OCI-LY3 (cell line): ENCODE measurements around the gene RTTN.
A peak's percentile ranks its signal among the peaks of the same experiment; 100 is the strongest.
"Not testable (repeated sequence)": the region's sequence is repeated elsewhere in the genome, so short reads cannot be mapped to it uniquely, and the experiment has no call there.

Experiments
- H2AFZ ChIP-seq: fragments of 200-600, 300-600 bp; shearing (Covaris generic); 2 replicates; pipeline ENCODE4 v1.6.0; 2014; ENCODE audit warnings: antibody characterized with exemption, low read depth, low read length
- H3K27ac ChIP-seq: fragments of 200-600, 300-600 bp; sonication (generic); 2 replicates; pipeline ENCODE4 v1.5.1; 2014; ENCODE audit warnings: mild to moderate bottlenecking, low read length, moderate library complexity, mixed read lengths
- H3K27me3 ChIP-seq: fragments of 200-600, 300-600 bp; sonication (generic); 2 replicates; pipeline ENCODE4 v1.6.1; 2014; ENCODE audit warnings: low read depth, low read length, mixed read lengths
- H3K36me3 ChIP-seq: fragments of 200-600, 300-600 bp; sonication (generic); replicated peaks from 2 replicates; pipeline ENCODE3; 2014; ENCODE audit warnings: low read depth, low read length, mixed read lengths
- H3K4me1 ChIP-seq: fragments of 300-600, 200-600 bp; sonication (generic); 2 replicates; pipeline ENCODE4 v1.6.1; 2014; ENCODE audit warnings: low read length, mixed read lengths
- H3K4me2 ChIP-seq: fragments of 200-600, 300-600 bp; sonication (generic); 2 replicates; pipeline ENCODE4 v1.6.1; 2014; ENCODE audit warnings: low read length, mixed read lengths
- H3K4me3 ChIP-seq: fragments of 300-600, 200-600 bp; sonication (generic); 2 replicates; pipeline ENCODE4 v1.5.1; 2014; ENCODE audit warnings: antibody characterized with exemption, mild to moderate bottlenecking, low read length, moderate library complexity
- H3K79me2 ChIP-seq: fragments of 300-600, 200-600 bp; shearing (Covaris generic); 2 replicates; pipeline ENCODE4 v1.6.1; 2014; ENCODE audit warnings: mild to moderate bottlenecking, low read length, mixed read lengths
- H3K9ac ChIP-seq: fragments of 300-600, 200-600 bp; shearing (Covaris generic); 2 replicates; pipeline ENCODE4 v1.6.0; 2014; ENCODE audit warnings: mild to moderate bottlenecking, low read length, moderate library complexity
- H3K9me3 ChIP-seq: fragments of 200-600, 300-600 bp; shearing (Covaris generic); 2 replicates; pipeline ENCODE4 v1.6.1; 2014; ENCODE audit warnings: low read length, mixed read lengths; ENCODE audit not compliant: insufficient read depth
- H4K20me1 ChIP-seq: fragments of 200-600, 300-600 bp; sonication (generic); 2 replicates; pipeline ENCODE4 v1.6.1; 2016; ENCODE audit warnings: low read length, mixed read lengths; ENCODE audit not compliant: insufficient read depth
- CTCF ChIP-seq: fragments of 200-600, 300-600 bp; sonication (generic); IDR thresholded peaks from 2 replicates; pipeline ENCODE4 v1.5.1; 2014; ENCODE audit warnings: antibody characterized with exemption, low read length, low read depth
- EZH2phosphoT487 ChIP-seq: fragments of 200-600 bp; shearing (Covaris generic); IDR thresholded peaks from 2 replicates; pipeline ENCODE4 v1.6.1; 2018; ENCODE audit warnings: antibody characterized with exemption, mixed run types, low read depth

The RTTN gene

GRCh38 chr18:70246061-70246466 is 40.6 kb upstream of the RTTN start:
- H3K4me3 ChIP-seq = no peak overlapping the region
- H3K27ac ChIP-seq = no peak overlapping the region
- H3K9ac ChIP-seq = no peak overlapping the region
- H3K36me3 ChIP-seq = no peaks in the 10 kb centered on the region
- H4K20me1 ChIP-seq = no peaks in the 10 kb centered on the region
- no peak for TF ChIP-seq CTCF
- TF ChIP-seq EZH2phosphoT487 = no peak
- no peak overlapping the region for H3K4me2 ChIP-seq
- H2AFZ ChIP-seq = 0 out of 2 replicates have a peak overlapping the region, but pooled peaks have one; percentile 1
- H3K79me2 ChIP-seq = no peaks in the 10 kb centered on the region
- H3K4me1 ChIP-seq = no peaks in the 10 kb centered on the region
- H3K27me3 ChIP-seq = no peaks in the 10 kb centered on the region
- no peaks in the 10 kb centered on the region for H3K9me3 ChIP-seq

- H3K79me2 ChIP-seq = no peaks in the 10 kb centered on the region
- no peak overlapping the region for H3K4me2 ChIP-seq
- H3K4me3 ChIP-seq = no peak overlapping the region
- H4K20me1 ChIP-seq = no peaks in the 10 kb centered on the region
- H3K4me1 ChIP-seq = no peaks in the 10 kb centered on the region
- H3K9me3 ChIP-seq = no peaks in the 10 kb centered on the region
- TF ChIP-seq EZH2phosphoT487 (no peak), CTCF (no peak)
- no peak overlapping the region for H3K9ac ChIP-seq
- H3K36me3 ChIP-seq = no peaks in the 10 kb centered on the region
- H3K27me3 ChIP-seq = no peaks in the 10 kb centered on the region
- no peak overlapping the region for H3K27ac ChIP-seq
- H2AFZ ChIP-seq = no peak overlapping the region
Observed at GRCh38 chr18:70243131-70243929, 37.8 kb upstream of the RTTN start.

- H3K27ac ChIP-seq, H4K20me1 ChIP-seq, H3K4me1 ChIP-seq, H3K36me3 ChIP-seq, H3K9ac ChIP-seq, H3K4me3 ChIP-seq, H2AFZ ChIP-seq, H3K79me2 ChIP-seq, H3K4me2 ChIP-seq, H3K27me3 ChIP-seq, H3K9me3 ChIP-seq: not testable (repeated sequence)
Observed at GRCh38 chr18:70236921-70237320, 31.4 kb upstream of the RTTN start.

GRCh38 chr18:70235478-70235877 is 30.0 kb upstream of the RTTN start:
- TF ChIP-seq CTCF = no peak
- TF ChIP-seq EZH2phosphoT487 = no peak
- Histone ChIP-seq H3K9me3 (no peaks in the 10 kb centered on the region), H3K36me3 (no peaks in the 10 kb centered on the region), H3K79me2 (no peaks in the 10 kb centered on the region), H3K27me3 (no peaks in the 10 kb centered on the region), H2AFZ (no peak overlapping the region), H3K27ac (no peak overlapping the region), H3K4me3 (no peak overlapping the region), H3K9ac (no peak overlapping the region), H3K4me2 (no peak overlapping the region), H3K4me1 (no peaks in the 10 kb centered on the region), H4K20me1 (no peaks in the 10 kb centered on the region)
